GM12872 (cell line): ENCODE measurements around the gene MSH5.

ENCODE experiments used
- CTCF ChIP-seq: IDR thresholded peaks from 3 replicates; pipeline ENCODE4 v1.5.1; 2011; ENCODE audit warnings: low read depth, mild to moderate bottlenecking, low read length, moderate library complexity; ENCODE audit not compliant: insufficient read depth

Gene MSH5

GRCh38 chr6:31739639-31740396 lies at the start of gene MSH5:
MSH5 (plus strand) TSS chr6:31740005; CDS start chr6:31740467, 462 bp downstream.
- no peak for TF ChIP-seq CTCF

GRCh38 chr6:31690231-31691077 lies 49.4 kb upstream of the MSH5 start:
- no peak for TF ChIP-seq CTCF

GRCh38 chr6:31691078-31691463 lies 48.7 kb upstream of the MSH5 start:
- TF ChIP-seq CTCF, result no peak

GRCh38 chr6:31691564-31692108 lies 48.2 kb upstream of the MSH5 start:
- no peak for TF ChIP-seq CTCF

GRCh38 chr6:31692353-31692752 lies 47.5 kb upstream of the MSH5 start:
- TF ChIP-seq CTCF, result no peak

GRCh38 chr6:31692886-31693285 lies 46.9 kb upstream of the MSH5 start:
- no peak for TF ChIP-seq CTCF

GRCh38 chr6:31693535-31693934 lies 46.3 kb upstream of the MSH5 start:
- no peak for TF ChIP-seq CTCF
